ENCODE measurements around the gene RAB11FIP4.

GRCh38 chr17:31488264-31488981 is 96.9 kb downstream of the RAB11FIP4 start:
- TF ChIP-seq ESRRA (CRISPR knock-in tag; IDR thresholded peaks at IDR 0.05; ENCODE audit: borderline replicate concordance), result no peak
- TF ChIP-seq FOXK1 (CRISPR knock-in tag; IDR thresholded peaks at IDR 0.05), result no peak
- TF ChIP-seq CTCF (IDR thresholded peaks at IDR 0.05), result no peak
- no peak for TF ChIP-seq FOXP1 (CRISPR knock-in tag; IDR thresholded peaks at IDR 0.05; ENCODE audit: borderline replicate concordance)
- TF ChIP-seq, protein P1, sequence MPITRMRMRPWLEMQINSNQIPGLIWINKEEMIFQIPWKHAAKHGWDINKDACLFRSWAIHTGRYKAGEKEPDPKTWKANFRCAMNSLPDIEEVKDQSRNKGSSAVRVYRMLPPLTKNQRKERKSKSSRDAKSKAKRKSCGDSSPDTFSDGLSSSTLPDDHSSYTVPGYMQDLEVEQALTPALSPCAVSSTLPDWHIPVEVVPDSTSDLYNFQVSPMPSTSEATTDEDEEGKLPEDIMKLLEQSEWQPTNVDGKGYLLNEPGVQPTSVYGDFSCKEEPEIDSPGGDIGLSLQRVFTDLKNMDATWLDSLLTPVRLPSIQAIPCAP (CRISPR knock-in tag; IDR thresholded peaks at IDR 0.05), result no peak
- no peak for TF ChIP-seq NR3C1 (CRISPR knock-in tag; conservative IDR thresholded peaks at IDR 0.05; ENCODE audit: low read depth)
- no peak for TF ChIP-seq NFYB (CRISPR knock-in tag; conservative IDR thresholded peaks at IDR 0.05; ENCODE audit: low read depth)
- no peak for TF ChIP-seq CBFB (CRISPR knock-in tag; IDR thresholded peaks at IDR 0.05; ENCODE audit: low read depth)
- TF ChIP-seq, protein P2, sequence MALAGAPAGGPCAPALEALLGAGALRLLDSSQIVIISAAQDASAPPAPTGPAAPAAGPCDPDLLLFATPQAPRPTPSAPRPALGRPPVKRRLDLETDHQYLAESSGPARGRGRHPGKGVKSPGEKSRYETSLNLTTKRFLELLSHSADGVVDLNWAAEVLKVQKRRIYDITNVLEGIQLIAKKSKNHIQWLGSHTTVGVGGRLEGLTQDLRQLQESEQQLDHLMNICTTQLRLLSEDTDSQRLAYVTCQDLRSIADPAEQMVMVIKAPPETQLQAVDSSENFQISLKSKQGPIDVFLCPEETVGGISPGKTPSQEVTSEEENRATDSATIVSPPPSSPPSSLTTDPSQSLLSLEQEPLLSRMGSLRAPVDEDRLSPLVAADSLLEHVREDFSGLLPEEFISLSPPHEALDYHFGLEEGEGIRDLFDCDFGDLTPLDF (CRISPR knock-in tag; IDR thresholded peaks at IDR 0.05), result no peak
- no peak for TF ChIP-seq ATF1 (CRISPR knock-in tag; IDR thresholded peaks at IDR 0.05)

All from WTC11 (cell line).